K562 (cell line): Measurements from ENCODE around the gene BRD4. TPM values are rescaled to one million over a fixed set of nuclear protein-coding genes. Genes with fewer than 3 reads are reported as not detected.

Experiments
- ARID1B ChIP-seq: fragments of 450-650 bp; IDR thresholded peaks from 2 replicates; pipeline ENCODE4 v1.6.1; 2016; ENCODE audit warnings: antibody characterized with exemption, mild to moderate bottlenecking, inconsistent platforms
- BACH1 ChIP-seq: fragments of 200-800 bp; sonication (Bioruptor generic); IDR thresholded peaks from 2 replicates; pipeline ENCODE4 v1.6.1; 2016; ENCODE audit warnings: missing genetic modification characterization, missing compliant biosample characterization
- BRD4 ChIP-seq: fragments of 200-600 bp; sonication (generic); IDR thresholded peaks from 2 replicates; pipeline ENCODE4 v1.6.1; 2017; ENCODE audit warnings: inconsistent platforms
- CBFA2T3 ChIP-seq: fragments of 450-650 bp; IDR thresholded peaks from 2 replicates; pipeline ENCODE4 v1.6.1; 2017
- CEBPG ChIP-seq, 3 experiments: fragments of 200-800 bp in 1 of 3; sonication (Bioruptor generic) in 1 of 3; sonication (generic) in 1 of 3; formaldehyde crosslinking in 1 of 3; IDR thresholded peaks in 2 of 3; conservative IDR thresholded peaks in 1 of 3; 2 replicates each; pipeline versions ENCODE4 v1.6.1 to v1.8.0; 2016 to 2022; ENCODE audit warnings: missing compliant biosample characterization in 2 of 3, missing genetic modification characterization in 2 of 3, mild to moderate bottlenecking in 1 of 3, missing genetic modification reagents in 1 of 3
- MAFK ChIP-seq: IDR thresholded peaks from 2 replicates; pipeline ENCODE4 v1.6.1; 2011; ENCODE audit warnings: low read length, improper control_type of control experiment
- MEIS2 ChIP-seq: fragments of 450-650 bp; IDR thresholded peaks from 2 replicates; pipeline ENCODE4 v1.6.1; 2014; ENCODE audit warnings: mild to moderate bottlenecking; ENCODE audit not compliant: partially characterized antibody
- NBN ChIP-seq: fragments of 450-650 bp; IDR thresholded peaks from 2 replicates; pipeline ENCODE4 v1.6.1; 2016; ENCODE audit warnings: low read depth, mild to moderate bottlenecking
- NCOA4 ChIP-seq: fragments of 450-650 bp; IDR thresholded peaks from 2 replicates; pipeline ENCODE4 v1.6.1; 2018; ENCODE audit warnings: mild to moderate bottlenecking; ENCODE audit not compliant: partially characterized antibody
- NFIC ChIP-seq: fragments of 450-650 bp; IDR thresholded peaks from 2 replicates; pipeline ENCODE4 v1.6.1; 2017; ENCODE audit warnings: mild to moderate bottlenecking, inconsistent platforms
- NRF1 ChIP-seq, 2 experiments: fragments of 450-650 bp; IDR thresholded peaks in 1 of 2; conservative IDR thresholded peaks in 1 of 2; 2 replicates each; pipeline ENCODE4 v1.6.1; 2014; ENCODE audit warnings: mild to moderate bottlenecking in 2 of 2
- PTBP1 ChIP-seq: fragments of 200-400 bp; formaldehyde crosslinking; IDR thresholded peaks from 2 replicates; pipeline ENCODE4 v1.6.1; 2017; ENCODE audit warnings: low read depth, low read length
- SREBF1 ChIP-seq: fragments of 150-350 bp; IDR thresholded peaks from 2 replicates; pipeline ENCODE4 v1.6.1; 2014; ENCODE audit warnings: antibody characterized with exemption, low read depth, low read length, borderline replicate concordance
- SREBF2 ChIP-seq: sonication (generic); formaldehyde crosslinking; IDR thresholded peaks from 2 replicates; pipeline ENCODE4 v1.4.0; 2020; ENCODE audit warnings: mild to moderate bottlenecking, missing genetic modification reagents
- STAG1 ChIP-seq: sonication (generic); formaldehyde crosslinking; IDR thresholded peaks from 2 replicates; pipeline ENCODE4 v1.5.0; 2020; ENCODE audit warnings: missing genetic modification reagents, borderline replicate concordance
- TEAD4 ChIP-seq, 2 experiments: sonication (generic) in 1 of 2; formaldehyde crosslinking in 1 of 2; IDR thresholded peaks; 2 replicates each; pipeline versions ENCODE4 v1.6.1 to v1.8.0; 2012 to 2022; ENCODE audit warnings: borderline replicate concordance in 1 of 2, inconsistent platforms in 1 of 2, low read length in 1 of 2, mild to moderate bottlenecking in 1 of 2, missing genetic modification reagents in 1 of 2
- TOE1 ChIP-seq, 2 experiments: fragments of 450-650 bp in 1 of 2; sonication (generic) in 1 of 2; formaldehyde crosslinking in 1 of 2; IDR thresholded peaks; 2 replicates each; pipeline versions ENCODE4 v1.7.1 to v1.8.0; 2016 to 2022; ENCODE audit warnings: borderline replicate concordance in 2 of 2, mild to moderate bottlenecking in 2 of 2, antibody characterized with exemption in 1 of 2, inconsistent platforms in 1 of 2, low read depth in 1 of 2, missing genetic modification reagents in 1 of 2, moderate library complexity in 1 of 2
- ZC3H11A ChIP-seq: IDR thresholded peaks from 2 replicates; pipeline ENCODE4 v1.6.1; 2012; ENCODE audit warnings: low read depth, low read length, improper control_type of control experiment
- ZNF12 ChIP-seq: sonication (generic); formaldehyde crosslinking; IDR thresholded peaks from 2 replicates; pipeline ENCODE4 v1.4.0; 2020; ENCODE audit warnings: mild to moderate bottlenecking, missing genetic modification reagents
- polyA plus RNA-seq, 8 experiments: library from polyadenylated mRNA; depleted of rRNA in 4 of 8; stranded (reverse) in 5 of 8; unstranded in 3 of 8; fragments of >200 nt; fragmentation: Nextera tagmentation in 2 of 8; fragmentation: Illumina TruSeq in 1 of 8; extraction: Ambion mirVana in 2 of 8; extraction: Trizol in 1 of 8; gene quantifications; 2 replicates each; pipeline versions ENCODE4 v1.2.1 to v1.2.3, GENCODE V29; 2011 to 2014; ENCODE audit warnings: inconsistent platforms in 1 of 8, missing spikeins in 1 of 8
- total RNA-seq, 7 experiments: library from RNA; depleted of rRNA in 6 of 7; stranded (reverse); fragments of >200 nt in 6 of 7; fragmentation: Illumina TruSeq in 2 of 7; extraction: Trizol in 2 of 7; gene quantifications; 2 replicates each; pipeline versions ENCODE4 v1.2.1 to v1.2.3, GENCODE V29; 2011 to 2021; ENCODE audit warnings: low replicate concordance in 1 of 7
- TF ChIP-seq, protein P1 (sequence below): fragments of 150-350 bp; conservative IDR thresholded peaks from 2 replicates; pipeline ENCODE4 v1.6.1; 2014; ENCODE audit warnings: low read length
- TF ChIP-seq, protein P2 (sequence below): sonication (generic); formaldehyde crosslinking; IDR thresholded peaks from 2 replicates; pipeline ENCODE4 v1.8.0; 2022; ENCODE audit warnings: missing genetic modification reagents, mild to moderate bottlenecking, moderate library complexity, borderline replicate concordance
- TF ChIP-seq, protein P3 (sequence below): fragments of 250-450 bp; sonication (Bioruptor Pico); IDR thresholded peaks from 2 replicates; pipeline ENCODE4 v1.8.0; 2022; ENCODE audit warnings: moderate library complexity, mild to moderate bottlenecking, inconsistent platforms
- TF ChIP-seq, protein P4 (sequence below): fragments of 450-650 bp; IDR thresholded peaks from 2 replicates; pipeline ENCODE4 v1.6.1; 2016

Gene BRD4
- total and polyA plus RNA-seq, 9 of the 15 experiments (the other 6 are each of a cell fraction or from before 2014, with no cell fraction given) = 1.8 to 105 (median 15.6) TPM

DNA sequence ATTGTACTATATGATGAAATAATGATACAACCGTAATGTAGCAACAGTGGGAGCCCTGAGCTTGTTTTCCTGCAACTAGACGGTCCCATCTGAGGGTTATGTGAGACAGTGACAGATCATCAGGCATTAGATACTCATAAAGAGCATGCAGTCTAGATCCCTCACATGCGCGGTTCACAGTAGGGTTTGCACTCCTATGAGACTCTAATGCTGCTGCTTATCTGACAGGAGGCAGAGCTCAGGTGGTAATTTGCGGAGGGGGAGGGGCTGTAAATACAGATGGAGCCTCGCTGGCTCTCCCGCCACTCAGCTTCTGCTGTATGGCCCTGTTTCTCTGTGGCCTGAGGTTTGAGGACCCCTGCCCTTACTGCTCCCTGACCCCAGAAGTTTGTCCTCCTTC, 113.8 kb downstream of the BRD4 start (continued):
- no peak for TF ChIP-seq TOE1 (IDR thresholded peaks at IDR 0.05; ENCODE audit: borderline replicate concordance)
- TF ChIP-seq TOE1 (CRISPR knock-in tag; IDR thresholded peaks at IDR 0.05; ENCODE audit: borderline replicate concordance, low read depth) = no peak
- TF ChIP-seq BRD4 = no peak
- TF ChIP-seq, protein P1, sequence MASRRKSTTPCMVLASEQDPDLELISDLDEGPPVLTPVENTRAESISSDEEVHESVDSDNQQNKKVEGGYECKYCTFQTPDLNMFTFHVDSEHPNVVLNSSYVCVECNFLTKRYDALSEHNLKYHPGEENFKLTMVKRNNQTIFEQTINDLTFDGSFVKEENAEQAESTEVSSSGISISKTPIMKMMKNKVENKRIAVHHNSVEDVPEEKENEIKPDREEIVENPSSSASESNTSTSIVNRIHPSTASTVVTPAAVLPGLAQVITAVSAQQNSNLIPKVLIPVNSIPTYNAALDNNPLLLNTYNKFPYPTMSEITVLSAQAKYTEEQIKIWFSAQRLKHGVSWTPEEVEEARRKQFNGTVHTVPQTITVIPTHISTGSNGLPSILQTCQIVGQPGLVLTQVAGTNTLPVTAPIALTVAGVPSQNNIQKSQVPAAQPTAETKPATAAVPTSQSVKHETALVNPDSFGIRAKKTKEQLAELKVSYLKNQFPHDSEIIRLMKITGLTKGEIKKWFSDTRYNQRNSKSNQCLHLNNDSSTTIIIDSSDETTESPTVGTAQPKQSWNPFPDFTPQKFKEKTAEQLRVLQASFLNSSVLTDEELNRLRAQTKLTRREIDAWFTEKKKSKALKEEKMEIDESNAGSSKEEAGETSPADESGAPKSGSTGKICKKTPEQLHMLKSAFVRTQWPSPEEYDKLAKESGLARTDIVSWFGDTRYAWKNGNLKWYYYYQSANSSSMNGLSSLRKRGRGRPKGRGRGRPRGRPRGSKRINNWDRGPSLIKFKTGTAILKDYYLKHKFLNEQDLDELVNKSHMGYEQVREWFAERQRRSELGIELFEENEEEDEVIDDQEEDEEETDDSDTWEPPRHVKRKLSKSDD = no peak
- peak; percentile 73 for TF ChIP-seq CBFA2T3
- TF ChIP-seq NRF1 (conservative IDR thresholded peaks at IDR 0.05 in 1 of 2, IDR thresholded peaks at IDR 0.05 in 1 of 2) = peak; percentile 58 to 62
- TF ChIP-seq MAFK = no peak
- TF ChIP-seq, protein P2, sequence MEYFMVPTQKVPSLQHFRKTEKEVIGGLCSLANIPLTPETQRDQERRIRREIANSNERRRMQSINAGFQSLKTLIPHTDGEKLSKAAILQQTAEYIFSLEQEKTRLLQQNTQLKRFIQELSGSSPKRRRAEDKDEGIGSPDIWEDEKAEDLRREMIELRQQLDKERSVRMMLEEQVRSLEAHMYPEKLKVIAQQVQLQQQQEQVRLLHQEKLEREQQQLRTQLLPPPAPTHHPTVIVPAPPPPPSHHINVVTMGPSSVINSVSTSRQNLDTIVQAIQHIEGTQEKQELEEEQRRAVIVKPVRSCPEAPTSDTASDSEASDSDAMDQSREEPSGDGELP (CRISPR knock-in tag) = 0 out of 2 replicates have a peak, but pooled peaks have one; percentile 20
- TF ChIP-seq STAG1 (CRISPR knock-in tag) = no peak
- TF ChIP-seq CEBPG (CRISPR knock-in tag; IDR thresholded peaks at IDR 0.05) = no peak
- TF ChIP-seq CEBPG (tag; conservative IDR thresholded peaks at IDR 0.05 in 1 of 2, IDR thresholded peaks at IDR 0.05 in 1 of 2) = peak in 1 of 2 experiments; percentile 9; a peak in 1 of 4 replicates
- TF ChIP-seq TEAD4 (IDR thresholded peaks at IDR 0.05; ENCODE audit: low read length) = peak; percentile 33; the same call in 1 of the 2 replicates
- TF ChIP-seq TEAD4 (CRISPR knock-in tag; IDR thresholded peaks at IDR 0.05; ENCODE audit: borderline replicate concordance) = no peak
- TF ChIP-seq SREBF2 (CRISPR knock-in tag) = no peak
- TF ChIP-seq, protein P3, sequence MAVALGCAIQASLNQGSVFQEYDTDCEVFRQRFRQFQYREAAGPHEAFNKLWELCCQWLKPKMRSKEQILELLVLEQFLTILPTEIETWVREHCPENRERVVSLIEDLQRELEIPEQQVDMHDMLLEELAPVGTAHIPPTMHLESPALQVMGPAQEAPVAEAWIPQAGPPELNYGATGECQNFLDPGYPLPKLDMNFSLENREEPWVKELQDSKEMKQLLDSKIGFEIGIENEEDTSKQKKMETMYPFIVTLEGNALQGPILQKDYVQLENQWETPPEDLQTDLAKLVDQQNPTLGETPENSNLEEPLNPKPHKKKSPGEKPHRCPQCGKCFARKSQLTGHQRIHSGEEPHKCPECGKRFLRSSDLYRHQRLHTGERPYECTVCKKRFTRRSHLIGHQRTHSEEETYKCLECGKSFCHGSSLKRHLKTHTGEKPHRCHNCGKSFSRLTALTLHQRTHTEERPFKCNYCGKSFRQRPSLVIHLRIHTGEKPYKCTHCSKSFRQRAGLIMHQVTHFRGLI (CRISPR knock-in tag) = no peak
- TF ChIP-seq PTBP1 = no peak
- no peak for TF ChIP-seq ZNF12 (CRISPR knock-in tag)
- 0 out of 2 replicates have a peak, but pooled peaks have one; percentile 15 for TF ChIP-seq NFIC
- no peak for TF ChIP-seq SREBF1
- 0 out of 2 replicates have a peak, but pooled peaks have one; percentile 28 for TF ChIP-seq ARID1B
- no peak for TF ChIP-seq BACH1 (tag)
- TF ChIP-seq, protein P4, sequence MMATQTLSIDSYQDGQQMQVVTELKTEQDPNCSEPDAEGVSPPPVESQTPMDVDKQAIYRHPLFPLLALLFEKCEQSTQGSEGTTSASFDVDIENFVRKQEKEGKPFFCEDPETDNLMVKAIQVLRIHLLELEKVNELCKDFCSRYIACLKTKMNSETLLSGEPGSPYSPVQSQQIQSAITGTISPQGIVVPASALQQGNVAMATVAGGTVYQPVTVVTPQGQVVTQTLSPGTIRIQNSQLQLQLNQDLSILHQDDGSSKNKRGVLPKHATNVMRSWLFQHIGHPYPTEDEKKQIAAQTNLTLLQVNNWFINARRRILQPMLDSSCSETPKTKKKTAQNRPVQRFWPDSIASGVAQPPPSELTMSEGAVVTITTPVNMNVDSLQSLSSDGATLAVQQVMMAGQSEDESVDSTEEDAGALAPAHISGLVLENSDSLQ = peak; percentile 44; the same call in 1 of the 2 replicates
- no peak for TF ChIP-seq NCOA4
- no peak for TF ChIP-seq NBN
- peak; percentile 19 for TF ChIP-seq MEIS2
- no peak for TF ChIP-seq ZC3H11A
